Measurements from ENCODE around the gene KCNIP3.
"Not testable (repeated sequence)": the region's sequence is repeated elsewhere in the genome, so short reads cannot be mapped to it uniquely, and the experiment has no call there.

Gene KCNIP3

GRCh38 chr2:95346738-95347671 lies 49.9 kb downstream of the KCNIP3 start:
- DNase-seq (ENCODE audit: low read depth), result peak; percentile 35

- no peak for DNase-seq (ENCODE audit: low read depth)
These were observed 50.8 kb downstream of the KCNIP3 start for GRCh38 chr2:95347681-95348608.

- no peak for DNase-seq (ENCODE audit: low read depth)
These were observed 51.7 kb downstream of the KCNIP3 start for GRCh38 chr2:95348609-95349567.

GRCh38 chr2:95349568-95350322 lies 52.6 kb downstream of the KCNIP3 start:
- no peak for DNase-seq (ENCODE audit: low read depth)

GRCh38 chr2:95350368-95350767 lies 53.2 kb downstream of the KCNIP3 start:
- DNase-seq (ENCODE audit: low read depth), result no peak

GRCh38 chr2:95350774-95351597 lies 53.8 kb downstream of the KCNIP3 start:
- DNase-seq (ENCODE audit: low read depth), result no peak

GRCh38 chr2:95351598-95351915 lies 54.4 kb downstream of the KCNIP3 start:
- no peak for DNase-seq (ENCODE audit: low read depth)

- DNase-seq (ENCODE audit: low read depth), result no peak
These were observed 55.3 kb downstream of the KCNIP3 start for GRCh38 chr2:95352310-95353054.

GRCh38 chr2:95353055-95353575 lies 56.0 kb downstream of the KCNIP3 start:
- DNase-seq (ENCODE audit: low read depth), result no peak

GRCh38 chr2:95353613-95354468 lies 56.7 kb downstream of the KCNIP3 start:
- DNase-seq (ENCODE audit: low read depth), result no peak

GRCh38 chr2:95354469-95354901 lies 57.3 kb downstream of the KCNIP3 start:
- no peak for DNase-seq (ENCODE audit: low read depth)

- no peak for DNase-seq (ENCODE audit: low read depth)
These were observed 57.8 kb downstream of the KCNIP3 start for GRCh38 chr2:95354925-95355324.

- not testable (repeated sequence) for DNase-seq (ENCODE audit: low read depth)
These were observed 58.3 kb downstream of the KCNIP3 start for GRCh38 chr2:95355486-95355885.

- DNase-seq (ENCODE audit: low read depth), result no peak
These were observed 59.9 kb downstream of the KCNIP3 start for GRCh38 chr2:95356821-95357700.

GRCh38 chr2:95357717-95358280 lies 60.7 kb downstream of the KCNIP3 start:
- DNase-seq (ENCODE audit: low read depth), result no peak

- peak; percentile 86 for DNase-seq (ENCODE audit: low read depth)
These were observed 61.9 kb downstream of the KCNIP3 start for GRCh38 chr2:95359031-95359430.

- DNase-seq (ENCODE audit: low read depth), result no peak
These were observed 62.4 kb downstream of the KCNIP3 start for GRCh38 chr2:95359501-95359930.

All from EH (cell line).